ENCODE results near the gene ZBTB7A.

Gene ZBTB7A

DNA sequence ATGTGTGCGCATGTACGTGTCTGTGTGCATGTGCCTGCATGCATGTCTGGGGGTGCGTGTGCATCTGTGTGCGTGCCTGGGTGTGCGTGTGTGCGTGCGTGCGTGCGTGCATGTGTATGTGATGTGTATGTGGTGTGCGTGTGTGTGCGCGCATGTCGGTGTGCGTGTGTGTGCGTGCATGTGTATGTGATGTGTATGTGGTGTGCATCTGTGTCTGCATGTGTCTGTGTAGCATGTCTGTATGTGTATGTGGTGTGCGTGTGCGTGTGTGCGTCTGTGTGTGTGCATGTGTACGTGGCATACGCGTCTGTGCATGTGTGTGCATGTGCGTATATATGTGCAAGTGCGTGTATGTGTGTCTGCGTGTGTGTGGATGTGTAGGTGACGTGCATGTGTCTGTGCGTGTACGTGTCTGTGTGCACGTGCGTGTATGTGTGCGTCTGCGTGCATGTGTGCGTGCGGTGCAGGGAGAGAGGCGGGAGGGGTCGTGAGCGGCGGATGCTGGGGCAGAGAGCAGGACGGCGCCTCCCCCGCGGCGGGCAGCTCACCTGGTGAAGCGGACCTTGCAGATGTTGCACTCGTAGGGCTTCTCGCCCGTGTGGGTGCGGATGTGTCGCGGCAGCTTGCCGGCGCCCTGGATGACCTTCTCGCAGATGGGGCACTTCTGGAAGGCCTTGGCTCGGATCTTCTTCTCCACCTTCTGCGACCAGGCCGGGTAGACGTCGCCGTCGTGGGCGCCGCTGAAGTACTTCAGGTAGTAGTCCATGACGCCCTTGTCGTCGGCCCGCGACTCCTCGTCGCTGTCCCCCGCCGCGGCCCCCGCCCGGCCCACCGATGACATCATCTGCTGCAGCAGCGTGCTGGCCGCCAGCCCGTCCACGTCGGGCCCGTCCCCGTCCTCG lies 13.0 kb downstream of the ZBTB7A start:
- no peak for FAIRE-seq

DNA sequence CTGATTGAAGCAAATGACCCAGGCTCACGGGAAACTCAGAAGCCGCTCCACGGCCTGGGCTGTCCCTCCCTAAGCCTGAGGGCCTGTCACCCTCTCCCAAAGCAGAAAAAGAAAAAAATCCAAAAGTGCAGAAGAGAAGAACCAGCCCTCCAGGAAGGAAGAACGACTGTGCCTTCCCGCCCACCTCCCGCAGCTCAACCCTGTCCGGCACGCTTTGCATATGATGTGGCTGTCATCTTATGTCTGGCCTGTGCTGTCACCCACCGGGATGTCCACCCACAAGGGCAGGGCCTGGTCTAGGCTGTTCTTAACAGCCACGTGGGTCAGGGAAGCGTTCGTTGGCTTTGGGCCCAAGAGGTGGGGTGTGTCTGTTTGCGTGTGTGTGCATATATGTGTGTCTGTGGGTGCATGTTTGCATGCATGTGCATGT lies 13.7 kb downstream of the ZBTB7A start:
- FAIRE-seq: no peak

DNA sequence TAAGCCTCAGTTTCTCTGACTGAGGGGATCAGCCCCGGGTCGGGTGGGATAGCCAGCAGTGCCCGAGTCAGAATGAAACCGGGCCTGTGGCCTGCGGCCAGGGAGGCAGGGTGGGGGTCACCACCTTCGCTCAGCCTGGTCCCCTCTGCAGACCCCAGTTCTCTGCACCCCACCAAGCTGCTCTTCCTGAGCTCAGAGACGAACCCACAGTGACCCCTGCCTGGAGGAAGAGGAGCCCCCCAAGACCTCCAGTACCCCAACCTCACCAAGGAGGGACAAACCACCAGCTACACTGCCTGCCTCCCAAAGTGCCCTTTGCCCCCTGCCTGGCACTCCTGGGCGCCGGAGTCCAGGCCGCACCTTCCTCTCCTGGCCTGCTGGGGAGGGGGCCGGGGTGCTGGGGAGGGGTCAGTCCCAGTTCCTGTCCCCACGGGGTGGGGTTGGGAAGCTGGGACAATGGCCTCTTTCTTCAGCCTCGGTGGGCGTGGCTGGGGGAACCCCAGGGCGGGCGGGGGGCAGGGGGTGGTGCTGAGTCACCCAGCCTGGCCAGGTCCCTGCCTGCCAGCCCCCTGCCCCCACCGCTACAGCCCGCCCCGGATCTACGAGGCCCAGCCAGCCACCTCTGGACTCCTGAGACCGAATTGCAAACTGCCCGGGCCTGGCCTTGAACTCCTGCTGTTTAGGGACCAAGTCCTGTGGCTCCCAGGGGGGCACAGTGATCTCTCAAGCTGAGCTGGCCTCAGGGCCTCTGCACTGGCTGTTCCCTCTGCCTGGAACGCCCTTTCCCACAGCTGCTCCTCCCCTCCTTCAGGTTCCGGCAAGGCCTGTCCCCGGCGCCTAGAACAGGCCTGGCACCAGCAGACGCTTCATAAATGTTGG lies 14.3 kb downstream of the ZBTB7A start:
- no peak for FAIRE-seq

DNA sequence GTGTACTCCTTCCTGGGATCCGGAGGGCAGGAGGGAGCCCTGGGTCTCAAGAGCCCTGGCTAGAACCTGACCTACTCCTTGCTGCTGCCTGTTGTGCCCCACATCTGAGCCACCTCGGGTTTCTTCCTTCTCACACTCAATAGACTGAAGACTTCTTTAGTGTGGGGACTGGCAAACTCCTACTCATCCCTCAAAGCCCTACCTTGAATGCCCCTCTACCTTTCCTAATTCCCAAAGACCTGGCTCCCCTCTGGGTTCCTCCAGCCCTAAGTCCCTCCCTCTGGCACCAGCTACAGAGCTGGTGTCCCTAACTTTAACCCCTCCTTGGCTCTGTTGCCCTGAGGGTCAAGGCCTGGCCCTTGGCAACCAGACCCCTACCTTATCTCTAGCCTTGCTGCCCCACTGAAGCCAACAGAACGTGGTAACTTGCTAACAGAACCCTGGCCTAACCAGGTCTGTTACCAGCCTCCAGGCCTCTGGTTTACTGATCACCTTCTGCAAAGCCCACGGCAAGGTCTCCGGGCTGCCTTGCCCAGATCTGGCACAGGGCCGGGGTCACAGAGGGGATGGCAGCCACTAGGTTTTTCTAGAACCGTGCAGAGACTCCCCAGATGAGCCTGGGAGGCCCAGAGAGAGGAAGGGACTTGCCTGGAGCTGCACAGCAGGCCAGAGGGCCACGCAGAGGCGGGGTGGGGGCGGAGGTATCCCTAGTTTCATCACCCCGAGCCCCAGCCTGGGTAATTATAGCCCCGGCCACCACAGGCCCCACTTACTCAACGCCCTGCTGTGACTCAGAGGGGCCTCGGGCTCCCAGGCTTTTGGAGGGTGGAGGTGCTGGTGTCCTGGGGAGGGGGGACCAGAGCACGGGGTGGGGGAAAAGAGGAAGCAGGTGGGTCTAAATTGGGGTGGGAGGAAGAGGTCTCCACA lies 15.3 kb downstream of the ZBTB7A start:
- FAIRE-seq: no peak

DNA sequence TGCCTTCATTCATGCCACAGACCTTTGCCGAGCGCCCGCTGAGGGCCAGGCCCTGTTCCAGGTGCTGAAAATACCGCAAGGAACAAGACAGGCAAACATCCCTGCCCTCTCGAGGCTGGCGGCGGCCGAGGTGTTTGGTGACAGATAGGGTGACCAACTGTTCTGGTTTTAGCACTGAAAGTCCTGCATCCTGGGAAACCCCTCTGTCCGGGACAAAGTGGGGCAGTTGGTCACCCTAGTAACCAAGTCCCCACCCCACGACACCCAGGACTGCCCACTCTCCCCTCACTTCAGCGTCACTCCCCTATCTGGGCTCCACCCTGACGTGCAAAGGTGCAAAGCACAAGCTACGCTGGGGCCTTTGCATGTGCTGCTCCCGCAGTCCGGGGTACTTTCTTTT lies 17.3 kb downstream of the ZBTB7A start:
- no peak for FAIRE-seq

DNA sequence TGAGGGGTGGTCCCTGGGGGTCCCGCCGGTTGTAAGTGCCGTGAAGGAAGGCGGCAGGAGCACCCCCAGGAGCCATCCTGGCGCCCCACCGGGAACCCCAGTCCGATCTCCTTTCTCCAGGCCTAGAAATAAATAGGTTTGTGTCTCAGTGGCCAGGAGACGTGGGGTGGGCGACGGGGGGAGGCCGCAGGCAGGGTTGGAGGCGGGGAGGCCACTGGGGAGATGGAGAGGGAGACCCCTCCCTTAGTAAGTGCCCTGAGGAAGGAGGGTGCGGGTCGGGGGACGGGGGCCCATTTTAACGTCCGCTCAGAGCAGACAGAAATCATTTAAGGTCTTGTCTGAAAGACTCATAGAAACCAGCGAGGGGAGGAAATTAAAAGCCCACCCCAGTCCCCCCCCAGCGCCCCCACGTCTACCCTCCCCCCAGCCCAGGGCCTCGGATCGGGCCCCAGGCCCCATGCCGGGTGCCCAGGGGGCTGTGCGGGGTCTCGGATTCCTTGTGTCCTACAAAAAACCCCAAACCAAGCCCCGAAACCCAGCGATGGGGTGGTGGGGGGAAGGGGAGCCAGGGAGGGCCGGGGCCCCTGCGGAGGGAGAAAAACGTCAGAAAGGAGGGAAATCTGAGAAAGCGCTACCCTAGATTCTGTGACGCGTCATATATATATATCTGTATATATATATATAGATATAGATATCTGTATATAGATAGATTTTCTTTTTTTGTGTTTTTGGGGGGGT lies 19.6 kb downstream of the ZBTB7A start:
- no peak for FAIRE-seq

DNA sequence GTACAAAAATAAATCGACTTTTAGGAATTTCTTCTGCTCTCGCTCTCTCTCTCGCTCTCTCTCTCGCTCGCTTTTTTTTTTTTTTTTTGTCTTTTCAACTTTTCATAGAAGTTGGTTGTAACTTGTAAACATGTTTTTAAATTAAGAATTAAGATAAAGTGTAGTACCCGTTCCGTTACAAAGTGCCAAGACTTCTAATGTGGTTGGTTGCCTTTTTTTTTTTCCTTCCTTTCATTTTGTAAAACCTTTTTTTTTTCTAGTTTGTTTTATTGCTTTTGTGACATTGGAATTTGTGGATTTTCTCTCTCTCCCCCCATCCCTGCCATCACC lies 20.4 kb downstream of the ZBTB7A start:
- FAIRE-seq: no peak

DNA sequence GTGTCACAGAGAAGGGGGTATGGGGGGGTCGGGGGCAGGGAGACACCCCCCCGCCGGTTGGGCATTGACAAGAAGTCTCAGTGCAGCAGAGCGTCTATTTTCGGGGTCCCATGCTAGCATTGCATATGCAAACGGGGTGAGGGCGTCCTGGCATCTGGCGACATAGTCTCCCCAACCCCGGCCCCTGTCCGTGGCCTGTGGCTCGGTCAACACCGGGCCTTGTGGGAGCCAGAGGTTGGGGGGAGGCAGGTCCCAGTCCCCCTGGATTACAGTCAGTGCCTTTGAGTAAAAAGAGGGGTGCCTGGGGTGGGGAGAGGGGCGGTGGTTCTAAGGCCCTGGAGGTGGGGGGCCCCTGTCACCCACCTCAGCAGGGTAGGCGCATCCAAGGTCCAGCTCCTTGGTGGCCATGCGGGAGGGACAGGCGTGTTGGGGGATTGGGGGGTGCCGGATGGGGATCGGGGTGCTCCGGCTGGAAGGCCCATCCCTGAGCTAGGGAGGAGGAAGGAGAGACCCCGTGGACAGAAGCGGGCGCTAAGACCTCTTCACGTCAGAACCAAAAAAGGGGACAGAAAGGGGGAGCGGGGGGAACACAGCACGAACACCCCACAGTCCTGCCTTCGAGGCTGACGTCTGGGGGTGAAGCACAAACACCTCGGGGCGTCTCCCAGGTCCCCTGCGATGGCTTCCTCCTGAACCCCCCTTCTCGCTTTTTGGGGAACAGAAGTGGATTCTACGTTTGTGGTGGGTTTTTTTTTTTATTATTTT lies 20.9 kb downstream of the ZBTB7A start:
- FAIRE-seq: no peak

DNA sequence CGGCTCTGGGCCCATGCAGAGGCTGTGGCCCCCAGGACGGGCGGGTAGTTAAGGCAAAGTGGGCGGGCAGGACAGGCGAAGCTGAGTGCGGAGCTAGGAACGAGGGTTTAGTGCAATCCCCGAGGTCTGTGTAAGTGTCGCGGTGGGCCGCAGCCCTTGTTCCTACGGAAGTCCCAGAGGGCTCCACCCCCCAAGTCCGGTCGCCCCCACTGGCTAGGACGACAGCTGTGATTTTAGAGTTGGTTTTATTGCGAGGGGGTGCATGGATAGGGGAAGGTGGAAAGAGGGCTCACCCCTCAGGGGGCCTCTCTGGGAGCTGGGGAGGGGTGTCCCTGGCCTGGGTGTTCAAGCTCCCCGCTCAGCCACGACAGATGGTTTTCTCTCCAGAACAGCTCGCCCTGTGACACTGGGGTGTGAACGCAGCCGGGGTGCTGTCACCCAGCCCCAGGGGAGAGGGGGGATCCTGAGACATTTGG lies 21.7 kb downstream of the ZBTB7A start:
- no peak for FAIRE-seq

DNA sequence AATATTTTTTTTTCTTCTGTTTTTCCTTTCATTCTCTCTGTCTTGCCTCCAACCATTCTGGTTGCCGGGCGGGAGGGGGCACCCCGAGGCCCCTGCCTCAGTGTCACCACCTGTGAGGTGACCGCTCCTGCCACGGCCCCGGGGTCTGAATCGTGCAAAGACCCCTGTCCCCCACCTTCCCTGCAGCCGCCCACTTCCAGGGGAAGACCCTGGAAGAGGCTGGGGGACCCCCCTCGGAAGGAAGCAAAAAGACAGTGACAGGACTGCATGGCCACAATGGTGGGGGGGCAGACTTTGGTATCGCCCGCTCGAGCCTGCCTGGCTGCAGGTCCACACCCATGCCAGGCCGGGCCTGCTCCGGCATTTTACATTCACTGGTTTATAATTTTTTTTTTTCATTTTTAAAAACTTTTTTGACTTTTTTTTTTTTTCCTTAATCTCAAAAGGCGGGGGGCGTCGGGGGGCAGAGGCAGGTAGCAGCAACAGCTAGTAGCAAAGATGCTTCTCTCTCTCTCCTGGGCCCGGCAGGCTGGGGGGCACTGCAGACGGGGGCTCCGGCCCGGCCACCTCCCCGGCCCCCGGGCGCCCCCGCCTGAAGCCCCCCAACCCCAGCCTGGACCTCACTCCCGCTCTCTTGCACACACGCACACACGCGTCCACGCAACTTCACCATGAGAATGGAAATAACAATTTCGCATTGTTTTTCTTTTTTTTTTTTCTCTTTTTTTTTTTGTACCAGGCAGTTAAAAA lies 22.6 kb downstream of the ZBTB7A start:
- no peak for FAIRE-seq

DNA sequence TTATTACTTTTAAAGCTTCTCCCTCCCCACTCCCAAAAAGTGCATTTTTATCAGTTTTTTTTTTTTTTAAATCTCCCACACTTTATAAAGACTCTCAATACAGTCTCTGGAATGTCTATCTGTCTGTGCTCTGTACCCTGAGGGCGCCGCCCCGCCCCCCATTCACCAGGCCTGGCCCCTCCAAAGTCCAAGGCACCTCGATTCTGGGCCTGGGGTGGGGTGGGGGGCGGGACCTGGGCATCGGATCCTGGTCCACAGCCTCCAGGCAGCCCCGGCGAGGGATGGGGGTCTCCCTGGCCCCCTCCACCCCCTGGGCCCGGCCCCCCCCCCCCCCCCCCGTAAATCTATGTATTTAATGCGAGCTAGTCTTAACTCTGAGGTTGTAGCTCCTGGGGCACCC lies 23.3 kb downstream of the ZBTB7A start:
- no peak for FAIRE-seq

DNA sequence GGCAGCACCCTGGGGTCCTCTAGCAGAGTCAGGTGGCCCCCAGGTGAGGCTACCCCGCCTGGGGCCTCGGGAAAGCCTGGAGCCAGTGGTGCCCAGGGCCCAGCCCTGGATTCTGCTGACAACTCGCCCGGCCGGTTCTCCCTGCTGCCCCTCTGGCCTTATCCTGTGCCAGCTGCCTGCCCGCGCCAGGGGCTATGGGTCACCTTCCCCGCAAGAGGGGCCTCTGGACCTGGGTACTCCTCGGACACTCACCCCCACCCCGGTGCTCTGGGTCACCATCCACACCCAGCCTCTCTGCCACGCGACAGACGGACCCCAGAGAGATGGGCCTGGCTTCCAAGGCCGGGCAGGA lies 24.0 kb downstream of the ZBTB7A start:
- FAIRE-seq: no peak

DNA sequence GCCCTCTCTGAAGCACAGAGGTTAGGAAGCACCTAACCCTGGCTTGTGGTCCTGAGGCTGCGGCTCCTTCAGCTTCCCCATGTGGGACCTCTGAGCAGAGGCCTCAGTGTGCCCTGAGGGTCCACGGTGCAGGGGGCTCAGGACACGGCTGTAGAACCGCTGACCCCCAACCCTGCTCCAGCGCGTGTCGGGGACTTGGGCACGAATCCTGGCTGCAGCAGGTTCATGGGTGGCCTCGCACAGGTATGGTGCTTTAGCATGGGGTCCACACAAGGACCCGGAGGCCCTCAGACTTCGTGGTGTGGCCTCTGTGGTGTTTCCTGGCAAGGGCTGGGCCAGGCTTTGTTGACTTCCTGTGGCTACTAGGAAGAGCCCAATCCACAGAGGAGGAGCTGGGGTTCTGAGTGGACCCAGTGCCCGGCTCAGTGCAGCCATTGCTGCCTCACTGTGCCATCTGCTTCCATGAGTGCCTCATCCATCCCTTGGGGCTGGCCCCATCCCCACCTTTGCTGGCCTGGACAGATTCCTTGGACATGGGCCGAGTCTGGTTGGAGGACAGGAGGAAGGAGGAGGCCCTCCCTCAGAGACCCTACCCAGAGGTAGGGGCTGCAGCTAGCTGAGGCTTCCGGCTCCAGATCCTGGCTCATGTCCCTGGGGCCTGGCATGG lies 24.5 kb downstream of the ZBTB7A start:
- no peak for FAIRE-seq

DNA sequence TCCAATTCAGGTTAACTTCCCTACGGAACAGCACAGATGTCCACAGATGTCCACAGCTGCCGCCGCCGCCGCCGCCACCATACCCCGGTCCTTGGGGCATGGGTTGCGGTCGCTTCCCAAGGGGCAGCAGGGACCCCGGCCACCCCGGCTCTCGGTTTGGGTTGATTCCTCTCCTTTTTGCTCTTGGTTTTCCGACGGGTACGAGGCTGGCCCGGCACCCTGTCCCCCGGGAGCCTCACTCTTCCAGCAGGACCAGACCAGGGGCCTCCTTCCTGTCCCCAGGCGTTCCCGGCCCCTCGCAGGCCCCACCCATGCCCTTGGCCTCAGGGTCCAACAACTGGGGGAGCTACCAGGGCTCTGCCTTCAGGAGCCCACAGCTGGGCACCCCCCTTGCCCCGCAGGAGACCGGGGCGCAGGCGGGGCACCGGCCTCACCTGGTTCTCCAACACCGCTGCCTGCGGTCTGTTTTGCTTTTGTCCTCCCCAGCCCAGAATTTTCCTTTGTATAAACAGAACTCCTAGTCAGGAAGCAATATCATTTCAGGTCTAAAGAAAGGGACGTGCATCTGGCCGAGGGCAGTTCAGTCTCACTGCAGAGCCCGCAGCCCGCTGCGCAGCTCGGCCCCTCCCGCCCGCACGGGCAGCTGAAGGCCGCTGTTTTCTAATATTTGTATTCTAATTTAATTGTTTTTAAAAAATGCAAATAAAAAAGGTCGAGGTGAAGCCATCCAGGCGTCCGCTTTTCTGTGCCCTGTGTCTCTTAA lies 27.9 kb downstream of the ZBTB7A start:
- FAIRE-seq: no peak

DNA sequence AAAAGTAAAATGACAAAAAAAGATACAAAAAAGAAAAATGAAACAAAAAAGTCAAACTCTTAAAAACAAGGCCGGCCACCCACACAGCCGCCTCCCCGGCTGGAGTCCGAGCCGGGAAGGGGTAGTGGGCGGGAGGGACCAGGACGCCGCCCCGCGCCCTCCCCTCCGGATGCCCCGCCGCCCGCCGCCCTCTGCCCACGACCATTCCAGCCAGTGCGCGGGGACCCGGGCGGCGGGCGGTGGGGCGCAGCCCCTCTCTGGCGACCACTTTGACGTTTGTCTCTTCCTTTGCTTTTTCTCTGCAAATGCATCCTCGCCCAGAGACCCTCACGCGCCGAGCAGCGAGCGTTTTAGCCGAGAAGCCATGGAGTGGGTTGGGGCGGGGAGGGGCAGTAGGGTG lies 28.6 kb downstream of the ZBTB7A start:
- no peak for FAIRE-seq

DNA sequence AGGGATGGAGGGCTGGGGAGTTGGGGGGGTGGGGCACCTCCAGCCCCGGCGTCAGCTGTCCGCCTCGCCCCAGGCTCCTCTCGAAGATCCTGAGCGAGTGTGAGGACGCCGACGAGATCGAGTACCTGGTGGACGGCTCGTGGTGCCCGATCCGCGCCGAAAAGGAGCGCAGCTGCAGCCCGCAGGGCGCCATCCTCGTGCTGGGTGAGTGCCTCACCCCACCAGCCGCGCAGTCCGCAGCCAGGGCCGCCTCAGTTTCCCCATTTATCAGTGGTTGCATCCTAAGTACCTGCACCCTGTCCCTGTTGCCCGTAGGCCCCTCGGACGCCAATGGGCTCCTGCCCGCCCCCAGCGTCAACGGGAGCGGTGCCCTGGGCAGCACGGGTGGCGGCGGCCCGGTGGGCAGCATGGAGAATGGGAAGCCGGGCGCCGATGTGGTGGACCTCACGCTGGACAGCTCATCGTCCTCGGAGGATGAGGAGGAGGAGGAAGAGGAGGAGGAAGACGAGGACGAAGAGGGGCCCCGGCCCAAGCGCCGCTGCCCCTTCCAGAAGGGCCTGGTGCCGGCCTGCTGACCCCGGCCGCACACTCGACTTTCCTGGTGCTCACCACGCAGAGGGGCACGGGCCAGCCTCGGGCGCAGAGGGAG lies 29.3 kb downstream of the ZBTB7A start:
- FAIRE-seq: no peak

DNA sequence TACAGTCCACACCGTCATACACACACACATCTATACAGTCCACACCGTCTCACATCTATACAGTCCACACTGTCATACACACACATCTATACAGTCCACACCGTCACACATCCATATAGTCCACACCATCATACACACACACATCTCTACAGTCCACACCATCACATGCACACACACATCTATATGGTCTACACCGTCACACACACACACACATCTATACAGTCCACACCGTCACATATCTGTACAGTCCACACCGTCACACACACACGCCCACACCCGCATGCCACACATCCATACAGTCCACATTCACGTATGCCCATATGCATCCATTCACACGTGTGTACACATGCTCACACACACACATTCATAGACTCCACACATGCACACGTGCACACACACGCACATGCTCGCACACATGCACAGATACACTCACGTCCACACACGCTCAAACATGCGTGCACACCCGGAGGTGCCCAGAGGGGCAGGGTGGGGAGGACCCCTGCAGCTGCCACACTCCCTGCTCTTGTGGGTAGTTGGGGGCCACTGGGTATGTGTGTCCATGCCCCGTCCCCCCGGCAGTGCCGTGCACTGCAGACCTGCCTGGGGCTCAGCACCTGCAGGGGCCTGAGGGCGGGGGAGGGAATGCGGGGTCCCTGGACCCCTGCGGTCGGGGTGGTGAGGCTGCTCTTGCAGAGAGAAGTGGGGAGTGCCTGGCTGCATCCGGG lies 30.0 kb downstream of the ZBTB7A start:
- no peak for FAIRE-seq

DNA sequence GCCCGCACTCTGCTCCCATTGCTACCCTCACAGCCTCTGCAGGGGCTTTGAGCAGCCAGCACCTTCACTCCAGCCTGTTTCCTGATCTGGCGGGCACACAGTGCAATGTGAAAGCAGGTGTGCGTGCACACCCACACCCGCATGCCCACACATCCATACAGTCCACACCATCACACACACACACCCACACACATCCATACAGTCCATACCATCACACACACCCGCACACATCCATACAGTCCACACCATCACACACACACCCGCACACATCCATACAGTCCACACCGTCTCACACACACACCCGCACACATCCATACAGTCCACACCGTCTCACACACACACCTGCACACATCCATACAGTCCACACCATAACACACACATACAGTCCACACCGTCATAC lies 31.1 kb downstream of the ZBTB7A start:
- FAIRE-seq: no peak

Measured in colon (tissue), 2 donors.